ENCODE results near the gene MATR3.

DNA sequence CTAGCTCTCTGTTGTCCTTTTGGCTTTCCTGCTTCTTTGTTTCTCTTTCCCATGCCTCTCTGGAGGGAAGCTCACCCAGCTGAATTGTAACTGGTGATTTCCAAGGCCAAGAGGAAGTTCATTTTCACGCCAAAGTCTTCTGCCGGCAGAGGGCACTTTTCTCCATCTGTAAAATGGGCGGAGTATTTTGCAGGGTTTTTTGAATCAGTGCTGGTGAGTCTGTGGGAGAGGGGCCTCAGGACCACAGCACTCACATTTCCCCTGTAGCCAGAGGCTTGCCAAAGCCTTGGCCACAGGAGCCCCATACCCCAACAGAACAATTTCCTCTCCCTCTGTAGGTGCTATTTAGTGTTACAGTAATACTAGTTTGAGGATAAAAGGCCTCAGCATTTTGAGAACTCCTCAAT is 42.3 kb upstream of the MATR3 start:
- TF ChIP-seq ZZZ3 (IDR thresholded peaks at IDR 0.05; ENCODE audit: control insufficient read depth, insufficient read length, low read depth), result no peak
- no peak for TF ChIP-seq ESRRA (IDR thresholded peaks at IDR 0.05; ENCODE audit: low read length)
- TF ChIP-seq, protein P1, sequence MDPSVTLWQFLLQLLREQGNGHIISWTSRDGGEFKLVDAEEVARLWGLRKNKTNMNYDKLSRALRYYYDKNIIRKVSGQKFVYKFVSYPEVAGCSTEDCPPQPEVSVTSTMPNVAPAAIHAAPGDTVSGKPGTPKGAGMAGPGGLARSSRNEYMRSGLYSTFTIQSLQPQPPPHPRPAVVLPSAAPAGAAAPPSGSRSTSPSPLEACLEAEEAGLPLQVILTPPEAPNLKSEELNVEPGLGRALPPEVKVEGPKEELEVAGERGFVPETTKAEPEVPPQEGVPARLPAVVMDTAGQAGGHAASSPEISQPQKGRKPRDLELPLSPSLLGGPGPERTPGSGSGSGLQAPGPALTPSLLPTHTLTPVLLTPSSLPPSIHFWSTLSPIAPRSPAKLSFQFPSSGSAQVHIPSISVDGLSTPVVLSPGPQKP (IDR thresholded peaks at IDR 0.05; ENCODE audit: low read depth, low read length), result no peak
- no peak for TF ChIP-seq BACH1 (IDR thresholded peaks at IDR 0.05; ENCODE audit: borderline replicate concordance)
- TF ChIP-seq RFX5 (IDR thresholded peaks at IDR 0.05; ENCODE audit: low read depth, low read length), result no peak
- TF ChIP-seq, protein P2, sequence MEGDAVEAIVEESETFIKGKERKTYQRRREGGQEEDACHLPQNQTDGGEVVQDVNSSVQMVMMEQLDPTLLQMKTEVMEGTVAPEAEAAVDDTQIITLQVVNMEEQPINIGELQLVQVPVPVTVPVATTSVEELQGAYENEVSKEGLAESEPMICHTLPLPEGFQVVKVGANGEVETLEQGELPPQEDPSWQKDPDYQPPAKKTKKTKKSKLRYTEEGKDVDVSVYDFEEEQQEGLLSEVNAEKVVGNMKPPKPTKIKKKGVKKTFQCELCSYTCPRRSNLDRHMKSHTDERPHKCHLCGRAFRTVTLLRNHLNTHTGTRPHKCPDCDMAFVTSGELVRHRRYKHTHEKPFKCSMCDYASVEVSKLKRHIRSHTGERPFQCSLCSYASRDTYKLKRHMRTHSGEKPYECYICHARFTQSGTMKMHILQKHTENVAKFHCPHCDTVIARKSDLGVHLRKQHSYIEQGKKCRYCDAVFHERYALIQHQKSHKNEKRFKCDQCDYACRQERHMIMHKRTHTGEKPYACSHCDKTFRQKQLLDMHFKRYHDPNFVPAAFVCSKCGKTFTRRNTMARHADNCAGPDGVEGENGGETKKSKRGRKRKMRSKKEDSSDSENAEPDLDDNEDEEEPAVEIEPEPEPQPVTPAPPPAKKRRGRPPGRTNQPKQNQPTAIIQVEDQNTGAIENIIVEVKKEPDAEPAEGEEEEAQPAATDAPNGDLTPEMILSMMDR (IDR thresholded peaks at IDR 0.05 in 2 of 3, conservative IDR thresholded peaks at IDR 0.05 in 1 of 3; ENCODE audit: control insufficient read depth in 2 of 3, extremely low read depth in 1 of 3, insufficient read depth in 1 of 3, low read depth in 3 of 3, low read length in 3 of 3), result peak; percentile 65 to 78 (median 68)
- no peak for TF ChIP-seq FOS (IDR thresholded peaks at IDR 0.05; ENCODE audit: borderline replicate concordance, extremely low read depth, insufficient read length)
- peak; percentile 65 for TF ChIP-seq SMC3 (IDR thresholded peaks at IDR 0.05; ENCODE audit: borderline replicate concordance, low read length)
- TF ChIP-seq, protein P3, sequence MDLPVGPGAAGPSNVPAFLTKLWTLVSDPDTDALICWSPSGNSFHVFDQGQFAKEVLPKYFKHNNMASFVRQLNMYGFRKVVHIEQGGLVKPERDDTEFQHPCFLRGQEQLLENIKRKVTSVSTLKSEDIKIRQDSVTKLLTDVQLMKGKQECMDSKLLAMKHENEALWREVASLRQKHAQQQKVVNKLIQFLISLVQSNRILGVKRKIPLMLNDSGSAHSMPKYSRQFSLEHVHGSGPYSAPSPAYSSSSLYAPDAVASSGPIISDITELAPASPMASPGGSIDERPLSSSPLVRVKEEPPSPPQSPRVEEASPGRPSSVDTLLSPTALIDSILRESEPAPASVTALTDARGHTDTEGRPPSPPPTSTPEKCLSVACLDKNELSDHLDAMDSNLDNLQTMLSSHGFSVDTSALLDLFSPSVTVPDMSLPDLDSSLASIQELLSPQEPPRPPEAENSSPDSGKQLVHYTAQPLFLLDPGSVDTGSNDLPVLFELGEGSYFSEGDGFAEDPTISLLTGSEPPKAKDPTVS (IDR thresholded peaks at IDR 0.05; ENCODE audit: low read depth, low read length), result no peak
- TF ChIP-seq, protein P4, sequence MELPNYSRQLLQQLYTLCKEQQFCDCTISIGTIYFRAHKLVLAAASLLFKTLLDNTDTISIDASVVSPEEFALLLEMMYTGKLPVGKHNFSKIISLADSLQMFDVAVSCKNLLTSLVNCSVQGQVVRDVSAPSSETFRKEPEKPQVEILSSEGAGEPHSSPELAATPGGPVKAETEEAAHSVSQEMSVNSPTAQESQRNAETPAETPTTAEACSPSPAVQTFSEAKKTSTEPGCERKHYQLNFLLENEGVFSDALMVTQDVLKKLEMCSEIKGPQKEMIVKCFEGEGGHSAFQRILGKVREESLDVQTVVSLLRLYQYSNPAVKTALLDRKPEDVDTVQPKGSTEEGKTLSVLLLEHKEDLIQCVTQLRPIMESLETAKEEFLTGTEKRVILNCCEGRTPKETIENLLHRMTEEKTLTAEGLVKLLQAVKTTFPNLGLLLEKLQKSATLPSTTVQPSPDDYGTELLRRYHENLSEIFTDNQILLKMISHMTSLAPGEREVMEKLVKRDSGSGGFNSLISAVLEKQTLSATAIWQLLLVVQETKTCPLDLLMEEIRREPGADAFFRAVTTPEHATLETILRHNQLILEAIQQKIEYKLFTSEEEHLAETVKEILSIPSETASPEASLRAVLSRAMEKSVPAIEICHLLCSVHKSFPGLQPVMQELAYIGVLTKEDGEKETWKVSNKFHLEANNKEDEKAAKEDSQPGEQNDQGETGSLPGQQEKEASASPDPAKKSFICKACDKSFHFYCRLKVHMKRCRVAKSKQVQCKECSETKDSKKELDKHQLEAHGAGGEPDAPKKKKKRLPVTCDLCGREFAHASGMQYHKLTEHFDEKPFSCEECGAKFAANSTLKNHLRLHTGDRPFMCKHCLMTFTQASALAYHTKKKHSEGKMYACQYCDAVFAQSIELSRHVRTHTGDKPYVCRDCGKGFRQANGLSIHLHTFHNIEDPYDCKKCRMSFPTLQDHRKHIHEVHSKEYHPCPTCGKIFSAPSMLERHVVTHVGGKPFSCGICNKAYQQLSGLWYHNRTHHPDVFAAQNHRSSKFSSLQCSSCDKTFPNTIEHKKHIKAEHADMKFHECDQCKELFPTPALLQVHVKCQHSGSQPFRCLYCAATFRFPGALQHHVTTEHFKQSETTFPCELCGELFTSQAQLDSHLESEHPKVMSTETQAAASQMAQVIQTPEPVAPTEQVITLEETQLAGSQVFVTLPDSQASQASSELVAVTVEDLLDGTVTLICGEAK (IDR thresholded peaks at IDR 0.05; ENCODE audit: borderline replicate concordance), result no peak
- TF ChIP-seq EGR1 (IDR thresholded peaks at IDR 0.05; ENCODE audit: borderline replicate concordance in 1 of 2, low read depth in 2 of 2, low read length in 2 of 2), result no peak
- no peak for TF ChIP-seq MXI1 (IDR thresholded peaks at IDR 0.05; ENCODE audit: low read depth, low read length)
